HG03565 (cell line): ENCODE results near the gene MMP25.
"Not testable (repeated sequence)": the region's sequence is repeated elsewhere in the genome, so short reads cannot be mapped to it uniquely, and the experiment has no call there.

ENCODE experiments used
- ATAC-seq: cut with Tn5 transposase; IDR thresholded peaks from one replicate; pipeline ENCODE4 v1.9.1; 2021; ENCODE audit warnings: mild to moderate bottlenecking, moderate library complexity; ENCODE audit not compliant: unreplicated experiment

Gene MMP25

GRCh38 chr16:3028716-3029319 is 17.5 kb upstream of the MMP25 start:
- ATAC-seq, result no peak

- ATAC-seq, result no peak
These were observed 16.7 kb upstream of the MMP25 start for GRCh38 chr16:3029491-3030221.

GRCh38 chr16:3030222-3031212 is 15.8 kb upstream of the MMP25 start:
- ATAC-seq, result no peak

- ATAC-seq, result no peak
These were observed 13.7 kb upstream of the MMP25 start for GRCh38 chr16:3032624-3033023.

GRCh38 chr16:3035289-3035971 is 10.9 kb upstream of the MMP25 start:
- no peak for ATAC-seq

- no peak for ATAC-seq
These were observed 10.2 kb upstream of the MMP25 start for GRCh38 chr16:3035972-3036725.

- no peak for ATAC-seq
These were observed 9.5 kb upstream of the MMP25 start, which contains the start of gene BICDL2 for GRCh38 chr16:3036726-3037315. Gene BICDL2, minus strand, starts transcription at chr16:3036944. Its CDS starts 1,448 bp downstream, at chr16:3035496.

GRCh38 chr16:3038256-3038655 is 8.1 kb upstream of the MMP25 start:
- no peak for ATAC-seq

GRCh38 chr16:3038896-3039295 is 7.5 kb upstream of the MMP25 start:
- ATAC-seq, result no peak

- no peak for ATAC-seq
These were observed 4.0 kb upstream of the MMP25 start for GRCh38 chr16:3042376-3042775.

GRCh38 chr16:3044708-3045107 is 1.7 kb upstream of the MMP25 start:
- ATAC-seq, result no peak

- ATAC-seq, result no peak
These were observed 453 bp downstream of the MMP25 start for GRCh38 chr16:3046641-3047386.

GRCh38 chr16:3047387-3047720 is 993 bp downstream of the MMP25 start:
- no peak for ATAC-seq

- no peak for ATAC-seq
These were observed 3.6 kb downstream of the MMP25 start for GRCh38 chr16:3049921-3050481.

GRCh38 chr16:3050487-3050886 is 4.1 kb downstream of the MMP25 start:
- ATAC-seq, result no peak

GRCh38 chr16:3051009-3051408 is 4.6 kb downstream of the MMP25 start:
- no peak for ATAC-seq

GRCh38 chr16:3051494-3051893 is 5.1 kb downstream of the MMP25 start:
- no peak for ATAC-seq

GRCh38 chr16:3052571-3053329 is 6.4 kb downstream of the MMP25 start:
- ATAC-seq, result not testable (repeated sequence)
